HG03025 (cell line): ENCODE measurements around the gene TM2D1.
A peak's percentile ranks its signal among the peaks of the same experiment; 100 is the strongest.

Source experiments
- ATAC-seq: cut with Tn5 transposase; IDR thresholded peaks from one replicate; pipeline ENCODE4 v1.9.1; 2021; ENCODE audit warnings: mild to moderate bottlenecking, moderate library complexity; ENCODE audit not compliant: unreplicated experiment, low FRiP score

Gene TM2D1

DNA sequence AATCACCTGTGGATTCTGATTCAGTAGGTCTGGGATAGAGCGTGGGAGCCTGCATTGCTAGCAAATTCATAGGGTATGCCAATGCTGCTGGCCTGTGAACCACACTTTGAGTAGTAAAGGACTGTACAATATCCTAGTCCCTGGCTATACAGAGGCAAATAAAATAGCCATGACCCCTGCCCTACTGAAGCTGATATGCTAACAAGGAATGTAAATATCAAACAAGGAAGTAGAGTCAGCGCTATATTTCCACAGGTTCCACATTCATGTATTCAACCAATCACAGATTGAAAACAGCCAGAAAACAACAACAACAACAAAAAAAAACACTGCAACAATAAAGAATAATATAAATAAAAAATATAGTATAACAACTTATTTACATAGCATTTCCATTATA, 77.8 kb downstream of the TM2D1 start:
- no peak for ATAC-seq

DNA sequence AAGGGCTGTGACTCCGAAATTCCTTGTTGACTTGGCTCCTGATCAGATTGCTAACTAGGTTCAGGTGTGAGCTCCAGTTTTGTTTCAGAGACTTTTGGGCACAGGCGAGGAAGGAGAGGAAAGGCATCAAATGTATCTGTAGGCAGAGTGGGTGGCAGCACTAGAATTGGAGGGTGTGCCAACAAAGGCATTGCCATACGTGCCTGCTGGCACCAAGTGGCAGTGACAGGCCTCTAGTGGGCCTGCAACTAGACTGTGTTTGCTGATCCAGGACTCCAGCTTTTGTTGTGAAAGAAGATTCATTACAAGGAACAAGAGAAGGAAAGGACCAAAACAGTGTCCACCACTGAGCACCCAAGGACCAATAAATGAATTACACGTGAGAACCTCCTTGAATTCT, 79.5 kb downstream of the TM2D1 start:
- ATAC-seq = no peak

DNA sequence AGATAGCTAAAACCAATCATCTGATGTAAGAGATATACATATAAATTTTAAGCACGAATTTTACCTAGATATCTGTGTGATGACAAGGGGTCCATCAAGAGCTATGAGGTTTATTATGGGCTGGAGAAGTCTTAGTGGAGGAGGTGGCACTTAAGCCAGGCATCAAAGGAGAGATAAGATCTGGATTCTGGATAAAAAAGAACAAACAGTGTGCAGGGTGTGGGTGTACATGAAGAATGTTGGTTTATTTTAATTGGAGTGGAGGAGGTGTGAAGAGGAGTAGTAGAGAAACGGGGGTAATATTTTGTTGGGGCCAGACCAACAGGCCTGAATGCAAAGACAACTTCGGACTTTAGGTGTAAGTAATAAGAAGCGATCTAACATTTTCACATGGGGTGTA, 80.6 kb downstream of the TM2D1 start:
- ATAC-seq = no peak

DNA sequence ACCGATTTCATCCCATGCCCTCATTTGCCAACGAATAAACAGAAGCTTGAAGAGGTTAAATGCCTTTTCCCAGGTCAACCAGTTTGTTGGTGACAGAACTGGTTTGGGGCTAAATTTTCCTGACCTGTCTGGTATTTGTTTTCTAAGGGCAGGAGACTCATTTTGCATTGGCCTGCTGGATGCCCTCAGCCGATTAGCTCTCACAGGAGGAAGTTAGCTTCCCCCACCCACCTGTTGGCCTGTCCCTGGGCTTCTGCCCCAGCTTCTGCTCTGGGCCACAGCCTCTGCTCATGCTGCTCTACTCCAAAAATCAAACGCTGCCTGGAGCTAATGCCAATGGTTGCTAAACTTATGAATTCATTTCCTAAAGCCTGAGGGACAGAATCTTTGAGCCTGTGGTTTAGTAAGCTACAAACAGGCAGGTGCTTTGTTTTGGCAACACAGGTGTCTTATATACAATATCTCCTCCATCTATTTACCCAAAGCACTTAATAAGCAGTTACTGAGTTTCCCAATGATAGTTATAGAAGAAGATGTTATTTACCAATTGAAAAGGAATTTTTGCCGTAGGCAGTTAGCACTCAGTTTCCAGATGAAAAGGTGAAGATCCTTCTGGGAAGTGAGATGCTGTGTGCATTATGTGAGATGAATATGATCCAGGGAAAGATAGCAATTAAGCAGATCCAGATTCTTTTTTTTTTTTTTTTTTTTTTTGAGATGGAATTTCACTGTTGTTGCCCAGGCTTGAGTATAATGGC, 82.3 kb downstream of the TM2D1 start:
- no peak for ATAC-seq

DNA sequence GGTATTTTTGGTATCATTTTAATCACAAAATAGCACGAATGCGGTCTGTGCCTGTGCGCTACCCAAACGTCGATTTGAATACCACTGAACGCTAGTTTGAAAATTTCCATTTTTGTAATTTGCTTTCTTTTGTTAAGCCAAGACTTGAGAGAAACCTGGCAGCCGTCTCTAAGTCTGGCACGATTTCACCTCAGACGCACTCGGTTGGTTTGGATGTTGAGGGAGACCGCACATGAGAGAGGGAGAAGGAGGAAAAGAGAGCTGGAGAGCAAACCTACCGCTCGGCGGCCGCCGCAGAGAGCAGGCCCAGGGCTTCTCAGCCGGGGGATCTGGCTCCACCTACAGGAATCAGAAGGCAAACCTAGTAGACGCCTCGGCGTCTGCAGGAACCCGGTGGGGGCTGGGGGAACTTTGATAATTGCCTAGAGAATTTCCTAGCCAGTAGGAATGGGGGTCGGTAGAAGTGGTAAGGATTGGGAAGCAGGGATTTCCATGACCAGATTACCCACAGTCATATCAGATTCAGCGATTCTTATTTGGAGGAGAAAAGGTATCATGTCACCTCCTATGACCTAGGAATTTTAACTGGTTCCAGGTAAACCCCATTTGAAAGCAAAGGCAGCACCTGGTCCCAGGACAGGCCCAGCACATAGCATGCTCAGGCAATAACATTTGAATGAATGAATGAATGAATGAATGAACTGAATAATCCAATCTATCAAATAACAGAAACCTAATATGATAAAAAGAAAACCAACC, 83.2 kb downstream of the TM2D1 start:
- peak; percentile 90 for ATAC-seq

DNA sequence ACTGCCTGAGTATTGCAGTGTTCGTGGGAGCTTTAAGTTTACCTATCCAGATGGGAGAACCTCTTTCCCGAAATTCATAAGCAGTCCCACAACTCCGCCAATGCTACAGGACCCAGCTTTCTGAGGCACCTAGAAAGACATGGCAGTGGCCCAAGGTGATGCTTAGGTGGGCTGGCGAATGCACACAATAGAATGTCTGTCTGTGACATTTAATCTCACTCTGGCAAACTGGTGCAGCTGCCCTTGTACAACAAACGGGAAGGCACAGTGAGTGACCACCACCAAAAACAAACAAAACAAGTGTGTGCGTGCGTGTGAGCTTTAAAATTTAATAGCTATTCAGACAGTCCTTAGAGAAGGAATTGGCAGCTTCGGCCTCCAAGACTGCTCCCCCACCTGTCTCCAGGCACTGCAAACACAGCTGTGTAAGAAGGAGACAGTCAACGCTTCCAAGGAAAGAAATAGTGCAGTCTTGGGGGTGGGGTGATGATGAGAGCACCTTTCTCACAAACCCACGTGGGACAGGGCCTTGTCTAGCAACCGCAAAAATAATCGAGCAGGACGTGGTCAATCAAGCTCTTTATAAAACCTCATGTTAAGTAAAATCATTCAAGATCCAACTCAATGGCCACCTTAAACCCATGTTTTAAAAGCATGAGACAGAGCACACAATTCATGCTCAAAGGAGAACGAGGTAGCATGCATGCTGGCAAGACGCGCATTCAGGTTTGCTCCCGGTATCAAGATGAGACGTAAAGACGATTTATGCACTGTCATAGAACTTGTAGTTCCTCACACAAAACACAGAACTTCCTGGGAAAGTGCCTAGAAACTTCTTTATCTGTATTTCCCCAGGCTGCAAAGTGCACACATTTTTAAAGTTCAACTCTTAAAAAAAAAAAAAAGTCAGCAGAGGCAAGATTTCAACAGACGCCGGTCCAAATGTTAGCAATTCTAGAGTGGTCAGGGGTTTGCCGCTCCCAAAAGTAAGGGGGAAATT, 84.1 kb downstream of the TM2D1 start:
- no peak for ATAC-seq

DNA sequence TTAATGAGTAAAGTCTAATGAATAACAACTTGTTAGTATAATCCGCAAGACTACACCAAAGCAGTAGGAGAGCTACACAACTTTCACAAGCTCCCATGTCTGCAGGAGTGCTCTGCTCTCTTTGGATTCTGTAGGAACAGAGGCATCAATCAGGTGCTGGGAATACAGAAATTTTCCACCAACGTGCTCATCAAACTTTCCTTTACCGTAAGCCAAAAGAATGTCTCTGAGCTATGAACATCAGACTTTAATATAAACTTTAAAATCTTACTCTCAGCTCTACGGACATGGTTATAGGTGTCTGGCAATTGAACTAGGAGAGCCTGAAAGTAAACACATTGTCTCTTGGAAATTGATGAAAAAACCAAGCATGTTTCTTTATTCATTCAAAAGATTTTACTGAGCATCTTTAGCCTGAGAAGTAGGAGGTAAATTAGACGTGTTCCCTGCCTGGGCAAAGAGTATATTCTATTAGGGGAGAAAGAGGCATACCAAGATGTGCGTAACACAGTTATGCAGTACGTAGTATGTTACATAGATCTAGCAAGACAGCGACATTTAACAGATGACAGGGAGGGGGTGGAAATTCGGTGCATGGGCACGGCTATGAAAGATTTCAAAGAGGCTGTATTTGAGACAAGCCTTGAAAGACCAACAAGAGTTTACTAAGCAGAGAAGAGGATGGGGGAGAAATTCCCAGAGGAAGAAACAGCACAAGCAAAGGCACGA, 85.2 kb downstream of the TM2D1 start:
- ATAC-seq = no peak

DNA sequence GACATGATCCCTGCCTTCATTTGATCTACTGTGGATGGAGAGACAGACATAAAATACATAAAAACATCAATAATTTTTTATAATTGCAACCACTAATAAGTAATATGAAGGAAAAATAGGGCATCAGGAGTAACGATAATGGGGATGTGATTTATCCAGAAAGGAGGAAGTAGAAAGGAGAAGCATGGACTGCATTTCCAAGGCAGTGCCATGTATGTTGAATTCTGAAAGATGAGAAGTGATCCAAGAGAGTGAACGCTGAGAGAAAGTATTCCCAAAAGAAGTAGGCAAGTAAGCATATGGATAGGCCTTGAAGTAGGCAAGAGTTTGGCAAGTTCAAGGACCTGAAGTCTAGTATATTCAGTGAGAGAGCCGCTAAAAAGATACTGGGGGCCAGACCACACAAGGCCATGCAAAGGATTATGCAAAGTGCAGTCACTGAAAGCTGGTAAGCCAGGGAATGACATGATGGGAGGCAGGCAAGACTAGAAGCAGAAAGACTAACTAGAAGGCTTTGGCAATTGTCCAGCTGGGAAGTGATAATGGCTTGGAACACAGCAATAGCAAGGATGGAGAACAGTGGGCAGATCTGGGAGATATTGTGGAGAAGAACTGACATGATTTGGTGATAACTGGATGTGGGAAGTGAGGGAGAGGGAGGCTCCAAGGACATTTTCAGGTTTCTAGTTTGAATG, 85.9 kb downstream of the TM2D1 start:
- ATAC-seq = no peak

DNA sequence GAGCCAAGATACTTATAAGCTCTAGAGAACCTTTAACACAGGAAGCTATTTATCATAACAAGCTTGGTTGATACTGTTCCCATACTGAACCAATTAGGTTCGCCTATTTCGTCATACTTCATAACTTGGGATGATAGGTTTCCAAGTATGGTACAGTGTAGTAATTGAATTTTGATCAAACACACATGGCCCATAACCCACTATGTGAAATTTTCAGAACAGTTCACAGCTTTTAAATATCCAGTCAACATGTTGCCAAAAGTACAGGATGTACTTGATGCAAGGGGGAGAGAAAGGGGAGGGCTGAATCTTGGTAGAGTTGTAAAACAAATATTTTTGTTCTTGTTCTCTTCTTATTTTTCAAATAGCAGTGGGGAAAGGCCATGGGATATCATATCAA, 86.6 kb downstream of the TM2D1 start:
- ATAC-seq = no peak

DNA sequence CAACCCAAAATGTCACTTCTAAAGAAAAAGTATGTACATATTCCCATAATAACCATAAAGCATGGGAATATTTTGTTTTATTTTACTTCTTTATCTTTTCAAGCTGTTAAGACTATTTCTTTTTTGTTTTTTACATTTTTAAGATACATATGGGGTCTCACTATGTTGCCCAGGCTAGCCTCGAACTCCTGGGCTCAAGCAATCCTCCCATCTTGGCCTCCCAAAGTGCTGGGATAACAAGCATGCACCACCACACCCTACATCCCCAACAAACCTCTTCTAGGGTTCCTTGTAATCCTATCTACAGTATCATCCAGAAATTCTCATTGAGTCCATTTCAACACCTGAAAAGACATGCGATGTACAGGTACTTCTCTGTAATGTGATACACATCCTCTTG, 87.5 kb downstream of the TM2D1 start:
- ATAC-seq = no peak

DNA sequence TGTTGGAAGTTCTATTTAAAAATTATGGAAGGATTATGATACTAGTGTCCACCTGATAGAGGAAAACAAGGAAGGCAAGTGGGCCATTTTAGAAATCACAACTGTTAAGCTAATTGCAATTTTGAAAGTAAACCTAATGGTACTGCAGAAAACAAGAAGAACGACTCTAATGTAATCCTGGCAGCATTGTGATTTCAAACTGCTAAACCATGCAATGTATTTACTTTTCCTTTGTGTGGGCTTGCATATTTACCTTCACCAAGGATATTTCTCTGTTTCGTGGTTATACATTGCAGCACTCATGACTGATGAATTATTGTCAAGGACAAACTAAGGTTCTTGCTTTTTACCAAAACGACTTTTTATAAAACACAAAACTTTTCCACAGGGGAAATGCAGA, 88.1 kb downstream of the TM2D1 start:
- no peak for ATAC-seq

DNA sequence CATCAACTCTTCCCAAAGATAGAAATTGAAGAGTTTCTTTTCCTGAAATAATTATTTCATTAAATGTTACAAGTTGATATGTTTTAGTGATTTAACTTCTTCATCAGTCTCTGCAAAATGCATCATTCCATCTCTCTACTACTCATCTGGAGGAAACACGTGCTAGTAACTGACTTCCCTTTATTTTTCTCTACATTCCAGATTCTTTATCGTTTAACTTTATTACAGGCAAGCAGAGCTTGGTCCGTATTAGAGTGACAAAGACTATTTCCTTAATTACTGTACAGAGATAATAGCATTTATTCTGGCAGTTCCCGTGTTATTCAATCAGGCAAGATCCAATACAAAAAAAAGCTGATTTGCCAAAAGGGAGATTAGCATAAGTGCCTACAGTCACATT, 88.6 kb downstream of the TM2D1 start:
- ATAC-seq = no peak

DNA sequence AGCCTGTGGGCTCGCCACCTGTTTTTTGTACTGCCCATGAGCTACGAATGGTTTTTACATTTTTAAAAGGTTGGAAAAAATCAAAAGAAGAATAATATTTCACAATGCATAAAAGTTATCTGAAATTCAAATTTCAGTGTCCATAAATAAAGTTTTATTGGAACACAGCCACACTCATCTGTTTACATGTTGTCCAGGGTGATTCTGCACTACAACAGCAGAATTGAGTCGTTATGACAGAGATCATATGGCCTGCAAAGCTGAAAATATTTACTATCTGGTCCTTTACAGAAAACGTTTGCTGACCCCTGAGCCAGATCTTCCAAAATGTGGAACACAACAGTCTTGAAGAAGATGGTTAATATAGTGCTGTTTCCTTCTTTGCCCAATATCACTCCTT, 89.4 kb downstream of the TM2D1 start:
- ATAC-seq = no peak

DNA sequence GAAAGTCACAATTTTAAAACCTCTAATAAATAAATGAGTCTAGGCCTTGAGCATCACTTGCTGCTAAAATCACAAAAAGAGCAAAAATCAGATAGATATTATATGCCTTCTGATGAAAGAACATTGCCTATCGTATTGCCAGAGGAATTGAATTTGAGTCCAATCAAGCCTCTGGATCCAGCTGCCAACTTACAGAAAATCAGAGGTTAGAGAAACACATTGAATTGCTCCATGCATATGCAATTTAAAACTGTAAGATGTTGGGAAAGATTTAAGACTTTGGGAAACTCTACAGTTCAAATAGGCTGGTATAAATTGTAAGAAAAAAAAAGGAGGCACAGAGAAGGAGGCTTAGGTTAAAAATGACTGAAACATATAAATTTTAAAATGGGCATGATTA, 93.5 kb downstream of the TM2D1 start:
- no peak for ATAC-seq
